Measurements from ENCODE around the gene CPHXL2.

Gene CPHXL2

GRCh38 chr16:75660321-75660720 lies 16.5 kb downstream of the CPHXL2 start:
- H3K9ac ChIP-seq (ENCODE audit: low read length) = no peak overlapping the region
- no peaks in the 10 kb centered on the region for H3K9me2 ChIP-seq (replicated peaks; ENCODE audit: insufficient read depth, low read length)
- H3K4me3 ChIP-seq (ENCODE audit: low read length) = no peak overlapping the region
- no peak for TF ChIP-seq EZH2 (optimal IDR thresholded peaks at IDR 0.05; ENCODE audit: low read depth, low read length)
- TF ChIP-seq EZH2phosphoT487 (IDR thresholded peaks at IDR 0.05; ENCODE audit: low read length) = no peak
- no peak for TF ChIP-seq CTCF (IDR thresholded peaks at IDR 0.05; ENCODE audit: low read length)
- H3K4me2 ChIP-seq (ENCODE audit: low read depth, low read length) = no peak overlapping the region
- H4K20me1 ChIP-seq (ENCODE audit: insufficient read depth, low read length) = no peaks in the 10 kb centered on the region
- H3K4me1 ChIP-seq (ENCODE audit: low read length) = no peaks in the 10 kb centered on the region
- H3K27me3 ChIP-seq (replicated peaks; ENCODE audit: insufficient read depth, low read length) = no peaks in the 10 kb centered on the region
- no peak overlapping the region for H3K27ac ChIP-seq (ENCODE audit: low read length)
- no peak overlapping the region for H2AFZ ChIP-seq (ENCODE audit: low read length)
- H3F3A ChIP-seq (ENCODE audit: insufficient read depth, low read length) = no peaks in the 10 kb centered on the region
- H3K9me3 ChIP-seq (replicated peaks; ENCODE audit: insufficient read depth, low read length) = no peaks in the 10 kb centered on the region
- no peak for DNase-seq
- H3K79me2 ChIP-seq (ENCODE audit: low read length) = no peaks in the 10 kb centered on the region
- 0 out of 2 replicates have a peak, but pooled peaks cover 3% of the 10 kb centered on the region for H3K36me3 ChIP-seq (replicated peaks; ENCODE audit: insufficient read depth, low read length)

DNA sequence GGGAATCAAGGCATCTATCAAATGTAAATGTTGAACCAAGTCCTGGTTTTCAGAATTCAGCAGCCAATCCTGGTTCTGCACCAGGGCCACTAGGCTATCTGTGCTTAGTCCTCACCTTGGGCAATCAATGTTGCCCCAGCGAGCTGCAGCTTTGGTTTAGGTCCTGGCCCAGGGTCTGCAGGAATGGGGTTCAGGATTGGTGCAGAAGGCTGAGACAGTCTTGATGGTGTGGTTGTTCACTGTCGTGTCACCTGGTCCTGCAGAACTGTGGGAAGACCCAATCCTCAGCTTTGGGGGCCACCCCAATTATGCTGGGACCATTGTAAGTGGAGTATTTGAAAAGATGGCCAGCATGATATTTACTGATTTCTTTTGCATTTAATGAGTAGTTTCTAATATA lies 18.6 kb downstream of the CPHXL2 start:
- no peaks in the 10 kb centered on the region for H4K20me1 ChIP-seq (ENCODE audit: insufficient read depth, low read length)
- H3K9ac ChIP-seq (ENCODE audit: low read length) = no peak overlapping the region
- no peak overlapping the region for H3K27ac ChIP-seq (ENCODE audit: low read length)

GRCh38 chr16:75653922-75654321 lies 22.9 kb downstream of the CPHXL2 start:
- Histone ChIP-seq H2AFZ (ENCODE audit: low read length) (no peak overlapping the region), H3K9me3 (replicated peaks; ENCODE audit: insufficient read depth, low read length) (no peaks in the 10 kb centered on the region), H3K27me3 (replicated peaks; ENCODE audit: insufficient read depth, low read length) (no peaks in the 10 kb centered on the region), H3F3A (ENCODE audit: insufficient read depth, low read length) (no peaks in the 10 kb centered on the region), H3K4me2 (ENCODE audit: low read depth, low read length) (no peak overlapping the region), H3K27ac (ENCODE audit: low read length) (no peak overlapping the region), H3K9me2 (replicated peaks; ENCODE audit: insufficient read depth, low read length) (no peaks in the 10 kb centered on the region), H3K4me3 (ENCODE audit: low read length) (no peak overlapping the region), H4K20me1 (ENCODE audit: insufficient read depth, low read length) (peaks cover 7% of the 10 kb centered on the region; the same call in 1 of the 2 replicates), H3K9ac (ENCODE audit: low read length) (no peak overlapping the region), H3K79me2 (ENCODE audit: low read length) (peaks cover 54% of the 10 kb centered on the region), H3K36me3 (replicated peaks; ENCODE audit: insufficient read depth, low read length) (0 out of 2 replicates have a peak, but pooled peaks cover 4% of the 10 kb centered on the region), H3K4me1 (ENCODE audit: low read length) (no peaks in the 10 kb centered on the region)
- DNase-seq = no peak
- no peak for TF ChIP-seq EZH2 (optimal IDR thresholded peaks at IDR 0.05; ENCODE audit: low read depth, low read length)
- TF ChIP-seq CTCF (IDR thresholded peaks at IDR 0.05; ENCODE audit: low read length) = no peak
- no peak for TF ChIP-seq EZH2phosphoT487 (IDR thresholded peaks at IDR 0.05; ENCODE audit: low read length)

More for the DNA sequence above, 18.6 kb downstream of the CPHXL2 start:
- TF ChIP-seq CTCF (IDR thresholded peaks at IDR 0.05; ENCODE audit: low read length) (no peak), EZH2phosphoT487 (IDR thresholded peaks at IDR 0.05; ENCODE audit: low read length) (no peak), EZH2 (optimal IDR thresholded peaks at IDR 0.05; ENCODE audit: low read depth, low read length) (no peak)
- Histone ChIP-seq H3K4me1 (ENCODE audit: low read length) (no peaks in the 10 kb centered on the region), H3K4me2 (ENCODE audit: low read depth, low read length) (no peak overlapping the region), H3K9me2 (replicated peaks; ENCODE audit: insufficient read depth, low read length) (no peaks in the 10 kb centered on the region), H3K36me3 (replicated peaks; ENCODE audit: insufficient read depth, low read length) (0 out of 2 replicates have a peak, but pooled peaks cover 4% of the 10 kb centered on the region), H3K27me3 (replicated peaks; ENCODE audit: insufficient read depth, low read length) (no peaks in the 10 kb centered on the region), H3K9me3 (replicated peaks; ENCODE audit: insufficient read depth, low read length) (no peaks in the 10 kb centered on the region), H3F3A (ENCODE audit: insufficient read depth, low read length) (no peaks in the 10 kb centered on the region), H3K79me2 (ENCODE audit: low read length) (peaks cover 12% of the 10 kb centered on the region), H2AFZ (ENCODE audit: low read length) (no peak overlapping the region), H3K4me3 (ENCODE audit: low read length) (no peak overlapping the region)
- no peak for DNase-seq

Data from MM.1S (cell line).